GM11168 (cell line): Measurements from ENCODE around the gene ERBB4.

Experiments used
- in situ Hi-C: fragments of 300-500 bp; cut with MboI; formaldehyde crosslinking; loops from one replicate; pipeline ENCODE4 v1.12.0; 2022; ENCODE audit warnings: low sequenced_read_pairs; ENCODE audit not compliant: unreplicated experiment

The ERBB4 gene

GRCh38 chr2:212173756-212174510, 364.7 kb downstream of the ERBB4 start:
- in situ Hi-C loops: no loop called here

DNA sequence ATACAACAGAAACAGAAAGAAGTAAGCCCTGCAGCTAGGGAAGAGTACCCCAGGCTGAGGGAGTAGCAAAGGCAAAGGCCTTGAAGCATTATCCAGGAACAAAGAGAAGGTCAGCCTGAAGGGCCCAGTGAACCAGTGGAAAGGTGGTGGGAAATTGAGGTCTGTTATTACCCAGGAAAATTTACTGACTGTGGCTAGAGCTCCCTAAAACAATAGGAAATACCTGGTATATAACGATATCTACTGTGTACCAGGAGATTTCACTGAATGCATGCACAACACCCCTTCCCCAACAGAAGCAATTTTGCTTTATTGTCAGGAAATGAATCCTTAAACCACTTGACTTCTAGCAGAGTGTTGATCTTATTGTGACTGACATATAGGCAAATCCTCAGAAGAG, 365.3 kb downstream of the ERBB4 start:
- in situ Hi-C loops: no loop called here

DNA sequence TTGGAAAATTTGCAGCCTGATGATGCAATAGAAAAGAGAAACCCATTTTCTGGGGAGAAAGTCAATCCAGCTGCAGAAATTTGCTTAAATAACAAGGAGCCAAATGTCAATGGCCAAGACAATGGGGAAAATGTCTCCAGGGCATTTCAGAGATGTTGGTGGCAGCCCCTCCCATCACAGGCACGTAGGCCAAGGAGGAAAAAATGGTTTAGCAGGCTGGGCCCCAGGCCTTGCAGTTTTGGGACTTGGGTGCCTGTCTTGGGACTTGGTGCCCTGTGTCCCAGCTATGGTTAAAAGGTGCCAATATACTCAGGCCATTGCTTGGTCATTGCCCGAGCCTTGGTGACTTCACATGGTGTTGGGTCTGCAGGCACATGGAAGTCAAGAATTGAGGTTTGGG, 368.2 kb downstream of the ERBB4 start:
- in situ Hi-C loops: no loop called here

DNA sequence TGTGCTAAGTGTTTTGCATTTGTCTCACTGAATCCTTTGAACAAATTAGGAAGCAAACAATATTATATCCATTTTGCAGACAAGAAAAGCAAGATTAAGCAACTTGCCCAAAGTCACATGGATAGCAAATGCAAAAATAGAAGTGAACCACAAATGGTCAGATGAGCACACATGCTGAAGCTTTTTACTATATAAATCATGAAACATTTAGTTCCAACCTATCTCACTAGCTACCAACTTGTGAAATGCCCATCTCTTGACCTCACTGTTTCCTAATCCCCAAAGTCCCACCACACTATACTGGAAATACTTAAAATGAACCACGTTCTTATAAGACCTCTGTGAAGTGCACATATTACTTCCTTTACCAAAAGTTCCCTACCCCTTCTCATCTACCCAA, 380.5 kb downstream of the ERBB4 start:
- in situ Hi-C loops: no loop called here

GRCh38 chr2:212157012-212157411, 381.6 kb downstream of the ERBB4 start:
- in situ Hi-C loops: no loop called here

DNA sequence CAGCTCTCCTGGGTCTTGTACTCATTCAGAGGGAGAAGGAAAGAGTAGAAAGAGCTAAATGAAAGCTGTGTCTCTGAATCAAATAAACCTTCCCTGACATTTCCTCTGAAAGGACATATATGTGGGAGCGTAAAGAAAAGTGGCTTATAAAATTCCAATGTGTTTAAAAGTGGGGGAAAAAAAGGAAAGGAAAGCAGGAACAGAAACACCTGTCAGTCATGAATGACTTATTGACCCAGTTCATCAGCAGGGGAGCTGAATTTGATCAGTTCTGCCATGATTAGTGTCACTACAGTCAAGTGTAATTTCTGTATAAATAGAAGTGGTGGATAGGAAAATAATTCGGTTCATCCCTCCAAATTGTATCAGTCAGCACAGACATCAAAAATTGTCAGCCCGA, 382.5 kb downstream of the ERBB4 start:
- in situ Hi-C loops: no loop called here

DNA sequence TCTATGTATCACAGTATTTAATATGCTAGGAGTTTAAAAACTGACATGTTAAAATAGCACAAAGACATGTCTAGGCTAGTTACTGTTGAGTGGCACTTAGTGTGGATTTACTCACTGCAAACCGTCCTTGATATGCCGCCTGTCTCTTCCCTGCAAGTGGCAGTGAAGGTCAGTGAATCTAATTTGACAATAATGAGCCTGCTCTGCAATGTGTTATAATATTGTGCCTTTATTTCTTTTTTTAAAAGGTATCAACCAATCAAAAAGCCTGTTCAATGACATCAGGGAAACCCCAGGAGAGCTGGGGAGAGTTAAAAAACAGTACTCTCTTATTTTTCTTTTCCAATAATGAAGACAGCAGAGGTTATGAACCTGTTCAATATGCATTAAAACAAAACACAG, 384.1 kb downstream of the ERBB4 start:
- in situ Hi-C loops: no loop called here

DNA sequence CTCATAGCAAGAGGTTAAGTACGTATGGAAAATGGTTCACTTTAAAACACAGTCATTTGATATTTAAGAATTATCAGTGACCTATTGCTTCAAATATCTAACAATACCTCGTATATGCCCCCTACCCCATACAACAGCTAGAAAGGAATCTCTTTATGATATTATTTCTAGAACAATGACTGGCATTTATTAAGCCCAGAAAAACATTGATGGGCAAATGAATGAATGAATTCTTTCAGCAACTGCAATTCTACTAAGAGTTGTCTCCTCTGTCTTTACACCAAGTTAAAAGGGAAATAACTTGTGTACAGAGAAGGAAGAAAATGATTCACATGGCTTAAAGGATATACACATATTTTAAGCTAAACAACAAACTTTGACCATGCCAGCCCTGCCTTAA, 384.7 kb downstream of the ERBB4 start:
- in situ Hi-C loops: no loop called here

GRCh38 chr2:212147921-212148513, 390.6 kb downstream of the ERBB4 start:
- in situ Hi-C loops: no loop called here

DNA sequence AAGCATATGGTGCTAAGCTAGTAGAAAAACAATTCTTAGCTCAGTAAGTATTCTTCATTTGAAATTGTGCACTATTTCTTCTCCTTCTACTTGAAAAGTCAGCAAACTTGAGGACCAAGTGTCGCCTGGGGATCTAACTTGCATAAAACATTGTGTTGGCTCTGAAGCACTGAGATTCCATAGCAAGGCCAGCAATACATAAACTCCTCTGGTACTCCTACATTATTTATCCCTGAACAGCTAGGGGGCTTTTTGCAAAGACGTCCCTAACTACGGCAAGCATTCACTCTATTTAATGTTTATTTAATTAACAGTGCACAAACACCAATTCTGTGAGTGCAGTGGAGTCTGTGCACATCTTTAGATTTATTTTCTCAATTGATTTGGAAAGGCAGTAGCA, 392.2 kb downstream of the ERBB4 start:
- in situ Hi-C loops: no loop called here

DNA sequence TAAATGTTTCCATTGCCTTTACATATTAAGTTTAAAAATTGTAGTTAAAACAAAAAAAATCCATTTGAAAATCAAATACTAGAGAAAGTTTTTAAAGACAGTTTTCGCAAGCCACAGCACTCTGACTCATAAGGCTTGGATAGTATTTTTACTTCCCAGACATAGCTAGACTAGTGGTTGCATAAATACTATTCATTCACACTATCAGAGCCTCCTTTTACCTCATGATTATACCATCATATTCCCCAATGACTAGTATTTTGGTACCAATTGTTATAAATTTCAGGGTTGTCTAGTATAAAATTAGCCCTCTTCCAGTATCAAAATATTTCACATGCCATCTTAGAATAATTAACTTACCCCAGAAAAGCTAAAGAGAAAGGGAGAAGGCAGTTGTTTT, 393.5 kb downstream of the ERBB4 start:
- in situ Hi-C loops: no loop called here

- in situ Hi-C loops: no loop called here
These were observed 396.0 kb downstream of the ERBB4 start for GRCh38 chr2:212142631-212143030.

DNA sequence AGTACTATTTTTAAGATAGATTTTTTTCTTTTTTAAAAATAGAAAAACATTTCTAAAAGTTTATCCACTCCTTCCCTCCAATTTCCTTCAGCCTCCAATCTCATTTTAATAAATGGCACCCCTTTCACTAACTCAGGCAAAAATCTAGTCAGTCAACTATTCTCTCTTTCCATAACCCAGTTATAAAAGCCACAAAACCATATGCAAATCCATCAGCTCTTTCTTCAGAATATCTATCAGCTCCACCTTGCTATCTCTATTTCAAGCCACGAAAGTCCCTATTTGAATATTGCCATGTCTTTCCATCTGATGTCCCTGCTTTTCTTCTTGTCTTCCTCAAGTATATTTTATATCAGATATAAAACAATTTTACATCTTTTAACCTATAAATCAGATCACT, 397.1 kb downstream of the ERBB4 start:
- in situ Hi-C loops: no loop called here

- in situ Hi-C loops: no loop called here
These were observed 402.3 kb downstream of the ERBB4 start for GRCh38 chr2:212136216-212136795.

DNA sequence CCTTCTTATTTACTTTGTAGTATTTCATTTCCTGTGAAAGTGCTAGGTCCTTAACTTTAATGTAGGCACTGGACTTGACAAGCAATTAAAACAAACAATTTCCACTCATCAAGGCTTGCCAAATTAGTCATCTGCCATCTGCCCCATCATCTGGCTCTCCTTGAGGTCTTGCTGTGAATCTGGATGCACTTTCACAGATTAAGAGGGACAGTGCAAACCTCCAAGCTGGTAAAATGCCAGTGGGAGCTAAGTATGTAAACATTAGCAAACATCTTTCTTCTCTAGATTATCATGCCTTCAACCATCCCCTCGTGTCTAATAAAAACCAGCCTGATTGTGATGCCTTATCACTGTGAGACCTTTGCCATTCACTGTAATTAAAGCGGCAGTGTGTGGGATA, 402.9 kb downstream of the ERBB4 start:
- in situ Hi-C loops: no loop called here

DNA sequence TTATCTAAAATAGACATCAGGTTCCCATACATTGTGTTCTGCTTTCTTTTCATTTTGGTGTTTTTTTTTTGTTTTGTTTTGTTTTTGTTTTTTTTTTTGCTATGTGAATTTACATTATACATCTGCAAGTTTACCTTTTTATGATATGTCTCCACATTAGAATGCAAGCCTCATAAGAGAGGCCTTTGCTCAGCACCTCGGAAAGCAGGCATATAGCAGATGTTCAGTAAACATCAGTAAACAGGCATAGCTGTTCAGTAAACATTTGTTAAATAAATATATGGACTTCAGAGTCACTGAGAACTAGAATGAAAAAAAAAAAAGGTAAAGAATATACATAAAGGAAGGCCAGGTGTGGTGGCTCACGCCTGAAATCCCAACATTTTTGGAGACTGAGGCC, 405.3 kb downstream of the ERBB4 start:
- in situ Hi-C loops: no loop called here

- in situ Hi-C loops: no loop called here
These were observed 414.0 kb downstream of the ERBB4 start for GRCh38 chr2:212124598-212124997.

DNA sequence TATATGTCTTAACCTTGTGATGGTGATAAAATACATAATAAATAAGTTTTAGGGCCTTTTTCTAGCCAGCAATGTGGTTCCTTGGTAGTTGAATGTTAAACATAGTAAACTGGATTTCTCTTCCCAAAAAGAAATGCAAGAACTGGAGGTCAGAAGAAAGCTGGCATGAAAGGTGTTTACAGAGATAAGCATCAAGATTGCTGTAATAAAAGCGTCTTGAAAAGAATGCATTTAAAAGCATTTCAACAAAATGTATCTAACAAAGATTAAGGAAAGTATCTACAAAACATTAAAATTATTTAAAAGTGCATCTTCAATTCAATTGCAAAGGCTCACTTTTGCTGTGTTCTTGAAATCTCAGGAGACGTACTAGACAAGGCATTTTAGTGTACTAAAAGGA, 419.0 kb downstream of the ERBB4 start:
- in situ Hi-C loops: no loop called here

DNA sequence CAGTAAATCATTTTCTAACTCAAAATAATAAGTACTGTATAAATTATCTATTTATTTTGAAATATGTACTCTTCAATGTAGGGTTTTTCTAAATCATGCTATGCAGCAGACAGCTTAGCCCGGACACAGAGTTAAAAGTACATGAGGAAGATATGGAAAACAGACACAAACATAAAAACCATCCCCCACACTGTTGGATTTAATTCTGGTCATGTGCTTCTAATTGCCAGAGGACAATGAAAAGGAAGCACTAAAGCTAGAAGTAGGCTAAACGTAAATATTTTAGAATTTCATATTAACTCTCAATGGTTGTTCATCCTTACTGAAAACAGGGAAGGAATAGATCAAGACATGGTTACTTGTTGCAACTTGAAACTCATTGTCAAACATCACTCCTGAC, 420.7 kb downstream of the ERBB4 start:
- in situ Hi-C loops: no loop called here

DNA sequence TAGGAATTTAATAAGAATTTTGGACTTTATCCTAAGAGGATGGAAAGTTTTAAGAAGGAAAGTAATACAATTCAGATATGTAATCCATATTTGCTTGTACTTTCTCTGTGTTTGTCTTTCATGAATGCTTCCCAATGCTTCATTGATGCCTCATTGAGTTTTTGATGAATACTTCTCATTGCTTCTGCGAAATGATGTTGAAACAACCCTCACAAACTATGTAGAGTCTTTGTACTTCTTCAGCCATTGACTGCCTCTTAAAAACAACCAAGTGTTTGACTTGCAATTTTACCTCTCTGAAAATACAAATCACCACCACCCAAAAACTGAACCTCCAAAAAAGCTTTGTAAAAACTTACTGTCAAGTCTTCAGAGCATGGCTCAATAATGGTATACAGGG, 424.1 kb downstream of the ERBB4 start:
- in situ Hi-C loops: no loop called here

DNA sequence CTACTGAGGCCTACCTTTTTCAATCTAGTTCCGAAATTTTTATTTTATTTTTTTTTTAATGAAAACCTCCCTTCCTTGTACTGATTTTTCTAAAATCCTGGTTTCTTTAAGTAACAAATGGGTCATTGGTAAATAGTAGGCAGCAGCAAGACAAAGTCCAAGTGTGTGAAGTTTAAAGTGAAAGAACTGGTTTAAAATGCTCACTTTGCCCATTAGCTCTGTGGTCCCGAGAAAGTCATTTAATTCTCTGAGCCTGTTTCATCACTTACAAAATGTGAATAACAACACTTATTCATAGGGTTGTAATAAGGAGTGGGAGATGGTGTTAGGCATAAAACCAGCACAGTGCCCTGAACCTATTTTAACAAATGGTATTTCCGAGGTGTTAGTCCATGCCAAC, 426.2 kb downstream of the ERBB4 start:
- in situ Hi-C loops: no loop called here
